OCI-LY3 (cell line): ENCODE measurements around the gene FRK.
"Not testable (repeated sequence)": the region's sequence is repeated elsewhere in the genome, so short reads cannot be mapped to it uniquely, and the experiment has no call there.

Experiments used
- H2AFZ ChIP-seq: fragments of 200-600, 300-600 bp; shearing (Covaris generic); 2 replicates; pipeline ENCODE4 v1.6.0; 2014; ENCODE audit warnings: antibody characterized with exemption, low read depth, low read length
- H3K27ac ChIP-seq: fragments of 200-600, 300-600 bp; sonication (generic); 2 replicates; pipeline ENCODE4 v1.5.1; 2014; ENCODE audit warnings: mild to moderate bottlenecking, low read length, moderate library complexity, mixed read lengths
- H3K27me3 ChIP-seq: fragments of 200-600, 300-600 bp; sonication (generic); 2 replicates; pipeline ENCODE4 v1.6.1; 2014; ENCODE audit warnings: low read depth, low read length, mixed read lengths
- H3K36me3 ChIP-seq: fragments of 200-600, 300-600 bp; sonication (generic); replicated peaks from 2 replicates; pipeline ENCODE3; 2014; ENCODE audit warnings: low read depth, low read length, mixed read lengths
- H3K4me1 ChIP-seq: fragments of 300-600, 200-600 bp; sonication (generic); 2 replicates; pipeline ENCODE4 v1.6.1; 2014; ENCODE audit warnings: low read length, mixed read lengths
- H3K4me2 ChIP-seq: fragments of 200-600, 300-600 bp; sonication (generic); 2 replicates; pipeline ENCODE4 v1.6.1; 2014; ENCODE audit warnings: low read length, mixed read lengths
- H3K4me3 ChIP-seq: fragments of 300-600, 200-600 bp; sonication (generic); 2 replicates; pipeline ENCODE4 v1.5.1; 2014; ENCODE audit warnings: antibody characterized with exemption, mild to moderate bottlenecking, low read length, moderate library complexity
- H3K79me2 ChIP-seq: fragments of 300-600, 200-600 bp; shearing (Covaris generic); 2 replicates; pipeline ENCODE4 v1.6.1; 2014; ENCODE audit warnings: mild to moderate bottlenecking, low read length, mixed read lengths
- H3K9ac ChIP-seq: fragments of 300-600, 200-600 bp; shearing (Covaris generic); 2 replicates; pipeline ENCODE4 v1.6.0; 2014; ENCODE audit warnings: mild to moderate bottlenecking, low read length, moderate library complexity
- H3K9me3 ChIP-seq: fragments of 200-600, 300-600 bp; shearing (Covaris generic); 2 replicates; pipeline ENCODE4 v1.6.1; 2014; ENCODE audit warnings: low read length, mixed read lengths; ENCODE audit not compliant: insufficient read depth
- H4K20me1 ChIP-seq: fragments of 200-600, 300-600 bp; sonication (generic); 2 replicates; pipeline ENCODE4 v1.6.1; 2016; ENCODE audit warnings: low read length, mixed read lengths; ENCODE audit not compliant: insufficient read depth
- CTCF ChIP-seq: fragments of 200-600, 300-600 bp; sonication (generic); IDR thresholded peaks from 2 replicates; pipeline ENCODE4 v1.5.1; 2014; ENCODE audit warnings: antibody characterized with exemption, low read length, low read depth
- EZH2phosphoT487 ChIP-seq: fragments of 200-600 bp; shearing (Covaris generic); IDR thresholded peaks from 2 replicates; pipeline ENCODE4 v1.6.1; 2018; ENCODE audit warnings: antibody characterized with exemption, mixed run types, low read depth

The FRK gene

DNA sequence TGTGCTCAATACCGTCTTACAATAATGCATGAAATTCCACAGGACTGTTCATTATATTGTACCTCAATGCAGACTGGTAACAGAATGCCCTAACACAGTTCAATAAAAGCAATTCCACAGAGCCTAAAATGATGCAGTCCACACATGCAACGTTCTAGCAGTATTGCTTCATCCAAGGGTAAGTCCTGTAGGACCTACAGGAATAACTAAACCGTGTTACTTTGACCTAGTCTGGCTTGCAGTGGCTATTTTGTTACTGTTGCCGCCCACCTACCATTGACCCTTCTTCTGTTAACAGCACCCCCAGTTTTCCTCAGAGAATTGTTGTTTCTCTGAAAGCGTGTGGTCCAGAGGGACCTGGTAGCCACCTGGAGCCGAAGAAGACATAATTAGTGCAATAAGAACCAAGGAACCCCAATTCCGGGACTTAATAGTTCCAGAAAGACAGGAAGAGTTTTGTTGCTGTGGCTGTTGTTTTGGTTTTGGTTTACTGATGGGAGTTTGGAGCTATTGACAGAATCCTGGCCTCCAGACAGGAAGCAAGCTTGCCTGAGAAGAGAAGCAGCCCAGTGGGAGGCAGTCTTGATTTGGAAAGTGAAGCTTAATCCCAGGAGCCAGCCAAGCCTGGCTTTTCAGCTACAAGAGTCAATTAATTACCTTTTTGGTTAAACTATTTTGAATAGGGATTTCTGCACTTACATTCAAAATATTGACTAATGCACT lies 91.3 kb downstream of the FRK start:
- no peaks in the 10 kb centered on the region for H3K27me3 ChIP-seq
- H3K9me3 ChIP-seq: no peaks in the 10 kb centered on the region
- H3K79me2 ChIP-seq: no peaks in the 10 kb centered on the region
- H3K4me2 ChIP-seq: no peak overlapping the region
- peaks cover 16% of the 10 kb centered on the region for H3K36me3 ChIP-seq
- no peak for TF ChIP-seq EZH2phosphoT487
- TF ChIP-seq CTCF: no peak
- no peak overlapping the region for H3K4me3 ChIP-seq
- H3K27ac ChIP-seq: no peak overlapping the region
- no peak overlapping the region for H2AFZ ChIP-seq
- H3K9ac ChIP-seq: no peak overlapping the region
- no peaks in the 10 kb centered on the region for H3K4me1 ChIP-seq
- peaks cover 27% of the 10 kb centered on the region for H4K20me1 ChIP-seq

DNA sequence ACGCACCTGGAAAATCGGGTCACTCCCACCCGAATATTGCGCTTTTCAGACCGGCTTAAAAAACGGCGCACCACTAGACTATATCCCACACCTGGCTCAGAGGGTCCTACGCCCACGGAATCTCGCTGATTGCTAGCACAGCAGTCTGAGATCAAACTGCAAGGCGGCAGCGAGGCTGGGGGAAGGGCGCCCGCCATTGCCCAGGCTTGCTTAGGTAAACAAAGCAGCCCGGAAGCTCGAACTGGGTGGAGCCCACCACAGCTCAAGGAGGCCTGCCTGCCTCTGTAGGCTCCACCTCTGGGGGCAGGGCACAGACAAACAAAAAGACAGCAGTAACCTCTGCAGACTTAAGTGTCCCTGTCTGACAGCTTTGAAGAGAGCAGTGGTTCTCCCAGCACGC lies 100.4 kb downstream of the FRK start:
- not testable (repeated sequence) for H3K9me3 ChIP-seq, H3K27me3 ChIP-seq, H3K4me2 ChIP-seq, H3K79me2 ChIP-seq, H3K4me1 ChIP-seq, H3K4me3 ChIP-seq, H4K20me1 ChIP-seq, H2AFZ ChIP-seq, H3K9ac ChIP-seq, H3K36me3 ChIP-seq, H3K27ac ChIP-seq

- Histone ChIP-seq H3K27me3 (no peaks in the 10 kb centered on the region), H3K9me3 (no peaks in the 10 kb centered on the region), H3K36me3 (peaks cover 10% of the 10 kb centered on the region), H2AFZ (no peak overlapping the region), H3K4me1 (peaks cover 2% of the 10 kb centered on the region; the same call in 1 of the 2 replicates), H3K9ac (no peak overlapping the region), H3K4me3 (no peak overlapping the region), H3K27ac (no peak overlapping the region), H4K20me1 (no peaks in the 10 kb centered on the region; the same call in 1 of the 2 replicates), H3K79me2 (no peaks in the 10 kb centered on the region), H3K4me2 (no peak overlapping the region)
- TF ChIP-seq CTCF (no peak), EZH2phosphoT487 (no peak)
Measured at GRCh38 chr6:115958958-115959357, 101.7 kb downstream of the FRK start.

- TF ChIP-seq CTCF (no peak), EZH2phosphoT487 (no peak)
- peaks cover 20% of the 10 kb centered on the region for H3K36me3 ChIP-seq
- no peaks in the 10 kb centered on the region for H3K9me3 ChIP-seq
- H3K4me2 ChIP-seq: no peak overlapping the region
- peaks cover 4% of the 10 kb centered on the region; the same call in 1 of the 2 replicates for H3K4me1 ChIP-seq
- no peak overlapping the region for H3K4me3 ChIP-seq
- H3K9ac ChIP-seq: no peak overlapping the region
- H3K79me2 ChIP-seq: no peaks in the 10 kb centered on the region
- no peak overlapping the region for H3K27ac ChIP-seq
- H2AFZ ChIP-seq: no peak overlapping the region
- no peaks in the 10 kb centered on the region for H3K27me3 ChIP-seq
- no peaks in the 10 kb centered on the region; the same call in 1 of the 2 replicates for H4K20me1 ChIP-seq
Measured at GRCh38 chr6:115954740-115955139, 106.0 kb downstream of the FRK start.
